GM10266 (cell line): ENCODE data around the gene PPA1.
"Not testable (repeated sequence)": the region's sequence is repeated elsewhere in the genome, so short reads cannot be mapped to it uniquely, and the experiment has no call there.

Source experiments
- DNase-seq: peaks from one replicate; pipeline ENCODE4 v3.0.0; 2012; ENCODE audit errors: extremely low spot score
- TF ChIP-seq, protein P1 (sequence below): IDR thresholded peaks from 2 replicates; pipeline ENCODE4 v1.5.1; 2012; ENCODE audit warnings: mild to moderate bottlenecking, low read depth; ENCODE audit not compliant: control insufficient read depth, insufficient read depth; ENCODE audit errors: missing control alignments

The PPA1 gene

DNA sequence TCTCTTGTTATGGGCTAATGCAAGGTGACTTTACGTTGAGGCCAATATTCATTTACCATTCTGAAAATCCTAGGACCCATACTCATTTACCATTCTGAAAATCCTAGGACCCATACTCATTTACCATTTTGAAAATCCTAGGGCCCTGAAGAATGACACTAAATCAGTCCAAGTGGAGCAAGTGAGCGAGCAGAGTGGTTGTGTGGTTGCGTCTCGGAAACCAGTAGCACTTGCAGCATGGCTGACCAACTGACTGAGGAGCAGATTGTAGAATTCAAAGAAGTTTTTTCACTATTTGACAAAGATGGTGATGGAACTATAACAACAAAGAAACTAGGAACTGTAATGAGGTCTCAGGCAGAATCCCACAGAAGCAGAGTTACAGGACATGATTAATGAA lies 69.8 kb downstream of the PPA1 start:
- TF ChIP-seq, protein P1, sequence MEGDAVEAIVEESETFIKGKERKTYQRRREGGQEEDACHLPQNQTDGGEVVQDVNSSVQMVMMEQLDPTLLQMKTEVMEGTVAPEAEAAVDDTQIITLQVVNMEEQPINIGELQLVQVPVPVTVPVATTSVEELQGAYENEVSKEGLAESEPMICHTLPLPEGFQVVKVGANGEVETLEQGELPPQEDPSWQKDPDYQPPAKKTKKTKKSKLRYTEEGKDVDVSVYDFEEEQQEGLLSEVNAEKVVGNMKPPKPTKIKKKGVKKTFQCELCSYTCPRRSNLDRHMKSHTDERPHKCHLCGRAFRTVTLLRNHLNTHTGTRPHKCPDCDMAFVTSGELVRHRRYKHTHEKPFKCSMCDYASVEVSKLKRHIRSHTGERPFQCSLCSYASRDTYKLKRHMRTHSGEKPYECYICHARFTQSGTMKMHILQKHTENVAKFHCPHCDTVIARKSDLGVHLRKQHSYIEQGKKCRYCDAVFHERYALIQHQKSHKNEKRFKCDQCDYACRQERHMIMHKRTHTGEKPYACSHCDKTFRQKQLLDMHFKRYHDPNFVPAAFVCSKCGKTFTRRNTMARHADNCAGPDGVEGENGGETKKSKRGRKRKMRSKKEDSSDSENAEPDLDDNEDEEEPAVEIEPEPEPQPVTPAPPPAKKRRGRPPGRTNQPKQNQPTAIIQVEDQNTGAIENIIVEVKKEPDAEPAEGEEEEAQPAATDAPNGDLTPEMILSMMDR: no peak
- DNase-seq: no peak

DNA sequence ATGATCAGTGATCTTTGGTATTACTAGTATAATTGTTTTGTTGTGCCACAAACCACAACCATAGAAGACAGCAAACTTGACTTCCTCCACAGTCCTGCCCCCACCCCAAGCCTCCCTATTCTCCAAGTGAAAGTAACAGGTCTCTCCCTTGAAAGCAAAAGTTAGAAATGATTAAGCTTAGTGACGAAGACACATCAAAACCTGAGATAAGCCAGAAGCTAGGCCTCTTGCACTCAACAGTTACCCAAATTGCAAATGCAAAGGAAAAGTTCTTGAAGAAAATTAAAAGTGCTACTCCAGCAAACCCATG lies 70.4 kb downstream of the PPA1 start:
- peak; percentile 69 for DNase-seq
- TF ChIP-seq, protein P1: no peak

DNA sequence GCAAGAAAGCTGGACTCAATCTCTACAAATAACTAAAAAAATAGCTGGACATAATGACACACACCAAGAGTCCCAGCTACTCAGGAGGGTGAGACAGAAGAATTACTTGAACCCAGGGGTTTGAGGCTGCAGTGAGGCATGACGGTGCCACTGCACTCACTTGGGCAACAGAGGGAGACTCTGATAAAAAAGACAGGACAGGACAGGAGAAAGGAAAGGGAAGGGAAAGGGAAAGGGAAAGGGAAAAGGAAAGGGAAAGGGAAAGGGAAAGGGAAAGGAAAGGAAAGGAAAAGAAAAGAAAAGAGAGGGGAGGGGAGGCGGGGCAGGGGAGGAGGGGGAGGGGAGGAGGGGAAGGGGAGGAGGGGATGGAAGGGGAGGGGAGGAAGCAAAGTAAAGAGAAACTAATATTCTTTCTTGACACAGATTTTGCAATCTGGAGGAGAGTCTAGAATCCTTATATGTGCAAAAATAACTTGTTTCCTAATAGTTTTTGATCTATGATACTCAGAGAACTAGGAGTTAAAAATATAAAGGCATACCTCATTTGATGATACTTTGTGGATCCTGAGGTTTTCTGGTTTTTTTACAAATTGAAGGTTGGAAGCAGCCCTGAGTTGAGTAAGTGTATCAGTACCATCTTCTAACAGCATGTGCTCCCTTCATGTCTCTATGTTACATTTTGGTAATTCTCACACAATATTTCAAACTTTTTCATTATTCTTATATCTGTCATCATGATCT lies 70.9 kb downstream of the PPA1 start:
- TF ChIP-seq, protein P1: no peak
- no peak for DNase-seq

DNA sequence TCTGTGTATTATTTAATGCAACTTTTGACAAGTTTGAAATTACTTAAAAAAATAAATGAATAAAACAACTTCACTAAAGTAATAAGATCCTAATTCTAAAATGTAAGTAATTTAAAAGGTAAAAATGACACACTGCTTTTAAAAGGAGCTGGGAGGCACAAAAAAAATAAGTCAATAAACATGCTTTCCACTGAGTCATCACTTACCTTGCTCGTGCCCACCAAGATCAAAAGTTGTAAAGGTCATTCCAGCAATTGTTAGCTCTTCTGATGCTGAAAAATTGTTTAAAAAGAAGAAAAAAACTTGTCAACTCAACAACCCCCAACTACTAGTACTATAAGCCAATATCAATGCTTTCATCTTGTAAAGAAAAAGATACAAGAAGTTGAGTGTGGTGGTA lies 72.4 kb downstream of the PPA1 start:
- no peak for DNase-seq
- TF ChIP-seq, protein P1: no peak

- not testable (repeated sequence) for DNase-seq
Observed at GRCh38 chr10:70159366-70159765, 73.9 kb downstream of the PPA1 start.

- DNase-seq: no peak
- TF ChIP-seq, protein P1: no peak
Observed at GRCh38 chr10:70158113-70158512, 75.1 kb downstream of the PPA1 start.

- TF ChIP-seq, protein P1: no peak
- DNase-seq: no peak
Observed at GRCh38 chr10:70155255-70155838, 77.9 kb downstream of the PPA1 start.
